PC-3 (cell line): ENCODE measurements around the gene IFNA10. TPM values are rescaled to one million over a fixed set of nuclear protein-coding genes. Genes with fewer than 3 reads are reported as not detected.
"Not testable (repeated sequence)": the region's sequence is repeated elsewhere in the genome, so short reads cannot be mapped to it uniquely, and the experiment has no call there.

Experiments used
- ATAC-seq: fragments of 200-7000 bp; cut with Tn5 transposase; 2 replicates; pipeline ENCODE4 v1.9.1; 2020; ENCODE audit warnings: mild to moderate bottlenecking, moderate library complexity
- BruUV-seq: library from RNA; stranded (reverse); fragments of 400-500 nt; replicated peaks from 2 replicates; lab custom pipeline; 2021; lab: Mats Ljungman, UMichigan
- CTCF ChIA-PET: fragments of 300-600 bp; sonication (Branson Sonifier 250); formaldehyde crosslinking; loops from one replicate; lab custom pipeline; 2022; ENCODE audit warnings: antibody characterized with exemption; lab: Charles Lee
- POLR2A ChIA-PET: fragments of 300-600 bp; sonication (Branson Sonifier 250); formaldehyde crosslinking; loops from one replicate; lab custom pipeline; 2022; ENCODE audit warnings: antibody characterized with exemption; ENCODE audit not compliant: unreplicated experiment; lab: Charles Lee
- DNase-seq: peaks from one replicate; pipeline ENCODE4 v3.0.0-alpha.2; 2015
- H2AFZ ChIP-seq: fragments of 300-600 bp; sonication (generic); 2 replicates; pipeline ENCODE4 v1.6.0; 2016; ENCODE audit warnings: antibody characterized with exemption, low read length
- H3F3A ChIP-seq: fragments of 300-600 bp; sonication (generic); one replicate; pipeline ENCODE4 v1.6.0; 2017; ENCODE audit warnings: antibody characterized with exemption, low read length, control low read depth, mild to moderate bottlenecking; ENCODE audit not compliant: unreplicated experiment
- H3K27ac ChIP-seq: fragments of 300-600 bp; sonication (generic); 2 replicates; pipeline ENCODE4 v1.5.1; 2016; ENCODE audit warnings: mild to moderate bottlenecking, low read length
- H3K27me3 ChIP-seq: fragments of 300-600 bp; sonication (generic); 2 replicates; pipeline ENCODE4 v1.6.1; 2016; ENCODE audit warnings: low read length, mixed read lengths
- H3K36me3 ChIP-seq: fragments of 300-600 bp; sonication (generic); 2 replicates; pipeline ENCODE4 v1.6.1; 2016; ENCODE audit warnings: low read depth, mixed run types, low read length, mixed read lengths
- H3K4me1 ChIP-seq: fragments of 300-600 bp; sonication (generic); 2 replicates; pipeline ENCODE4 v1.5.1; 2016; ENCODE audit warnings: low read length; ENCODE audit not compliant: insufficient read depth
- H3K4me2 ChIP-seq: fragments of 300-600 bp; sonication (generic); 2 replicates; pipeline ENCODE4 v1.6.0; 2016; ENCODE audit warnings: low read length
- H3K4me3 ChIP-seq: fragments of 300-600 bp; sonication (generic); 2 replicates; pipeline ENCODE4 v1.5.1; 2016; ENCODE audit warnings: mild to moderate bottlenecking, low read length, mixed read lengths
- H3K79me2 ChIP-seq: fragments of 300-600 bp; sonication (generic); 2 replicates; pipeline ENCODE4 v1.6.1; 2017; ENCODE audit warnings: low read length, mixed read lengths
- H3K9ac ChIP-seq: fragments of 300-600 bp; sonication (generic); 2 replicates; pipeline ENCODE4 v1.6.0; 2016; ENCODE audit warnings: mild to moderate bottlenecking, low read length
- H3K9me2 ChIP-seq: fragments of 300-600 bp; sonication (generic); replicated peaks from 2 replicates; pipeline ENCODE4 v1.6.1; 2016; ENCODE audit warnings: mixed run types, low read length, mixed read lengths
- H3K9me3 ChIP-seq: fragments of 300-600 bp; sonication (generic); 2 replicates; pipeline ENCODE4 v1.6.1; 2016; ENCODE audit warnings: low read length, mixed read lengths
- H4K20me1 ChIP-seq: fragments of 300-600 bp; sonication (generic); 2 replicates; pipeline ENCODE4 v1.6.1; 2016; ENCODE audit warnings: low read length, mixed read lengths
- CTCF ChIP-seq: fragments of 300-600 bp; sonication (generic); conservative IDR thresholded peaks from 2 replicates; pipeline ENCODE4 v1.5.1; 2017; ENCODE audit warnings: antibody characterized with exemption, low read depth, mild to moderate bottlenecking, low read length
- EZH2 ChIP-seq: fragments of 300-600 bp; sonication (generic); IDR thresholded peaks from one replicate; pipeline ENCODE4 v1.6.1; 2017; ENCODE audit warnings: antibody characterized with exemption, mild to moderate bottlenecking, low read length; ENCODE audit not compliant: unreplicated experiment
- EZH2phosphoT487 ChIP-seq: fragments of 300-600 bp; sonication (generic); IDR thresholded peaks from 2 replicates; pipeline ENCODE4 v1.6.1; 2018; ENCODE audit warnings: mild to moderate bottlenecking, antibody characterized with exemption, low read length, borderline replicate concordance
- intact Hi-C: fragments of 100-400 bp; cut with micrococcal nuclease; formaldehyde crosslinking; loops from 2 replicates; pipeline ENCODE4 v1.9.0; 2023
- total RNA-seq: library from RNA; depleted of rRNA; stranded (reverse); fragments of >200 nt; gene quantifications from 2 replicates; pipeline ENCODE4 v1.2.3, GENCODE V29; 2014

The IFNA10 gene
- total RNA-seq, 1 experiment from 2014 or later = not detected

GRCh38 chr9:21239911-21240310, 33.0 kb upstream of the IFNA10 start, which contains the start of gene IFNA14:
Gene IFNA14, minus strand, starts transcription at chr9:21240005. Its CDS starts 70 bp downstream, at chr9:21239935.
- BruUV-seq = no TSS peak
- peaks cover 14% of the 10 kb centered on the region for H3K27me3 ChIP-seq
- H3K9me2 ChIP-seq = no peaks in the 10 kb centered on the region
- H3K79me2 ChIP-seq = no peaks in the 10 kb centered on the region
- H4K20me1 ChIP-seq = no peaks in the 10 kb centered on the region
- no peak within 1 kb of the TSS for H3K4me3 ChIP-seq
- no peaks in the 10 kb centered on the region for H3K4me1 ChIP-seq
- CTCF ChIA-PET = no interaction called here
- POLR2A ChIA-PET = no interaction called here
- DNase-seq (no peak), ATAC-seq (no peak)
- H3K36me3 ChIP-seq = no peaks in the 10 kb centered on the region; the same call in 1 of the 2 replicates
- TF ChIP-seq EZH2 (no peak), EZH2phosphoT487 (no peak), CTCF (no peak)
- H3K9me3 ChIP-seq = no peaks in the 10 kb centered on the region
- H3K9ac ChIP-seq = no peak within 1 kb of the TSS
- no peak within 1 kb of the TSS for H3K27ac ChIP-seq
- no peak within 1 kb of the TSS for H3K4me2 ChIP-seq
- no peak within 1 kb of the TSS for H2AFZ ChIP-seq
- intact Hi-C loops = no loop called here
- no peaks in the 10 kb centered on the region for H3F3A ChIP-seq

- DNase-seq, POLR2A ChIA-PET, H3K4me1 ChIP-seq, H4K20me1 ChIP-seq, H3K4me3 ChIP-seq, H2AFZ ChIP-seq, intact Hi-C loops, H3K79me2 ChIP-seq, ATAC-seq, H3K9me3 ChIP-seq, H3F3A ChIP-seq, H3K27ac ChIP-seq, BruUV-seq, H3K36me3 ChIP-seq, H3K9me2 ChIP-seq, H3K9ac ChIP-seq, H3K4me2 ChIP-seq: not testable (repeated sequence)
- H3K27me3 ChIP-seq = peaks cover 12% of the 10 kb centered on the region
- CTCF ChIA-PET = interaction anchor here (0.6 to 1.2 kb wide), 6 partner anchors 17 to 198 kb away, joined by 3 to 6 read pairs (median 4); no protein-coding TSS in a partner anchor
These were observed 29.4 kb upstream of the IFNA10 start for GRCh38 chr9:21236360-21236714.

DNA sequence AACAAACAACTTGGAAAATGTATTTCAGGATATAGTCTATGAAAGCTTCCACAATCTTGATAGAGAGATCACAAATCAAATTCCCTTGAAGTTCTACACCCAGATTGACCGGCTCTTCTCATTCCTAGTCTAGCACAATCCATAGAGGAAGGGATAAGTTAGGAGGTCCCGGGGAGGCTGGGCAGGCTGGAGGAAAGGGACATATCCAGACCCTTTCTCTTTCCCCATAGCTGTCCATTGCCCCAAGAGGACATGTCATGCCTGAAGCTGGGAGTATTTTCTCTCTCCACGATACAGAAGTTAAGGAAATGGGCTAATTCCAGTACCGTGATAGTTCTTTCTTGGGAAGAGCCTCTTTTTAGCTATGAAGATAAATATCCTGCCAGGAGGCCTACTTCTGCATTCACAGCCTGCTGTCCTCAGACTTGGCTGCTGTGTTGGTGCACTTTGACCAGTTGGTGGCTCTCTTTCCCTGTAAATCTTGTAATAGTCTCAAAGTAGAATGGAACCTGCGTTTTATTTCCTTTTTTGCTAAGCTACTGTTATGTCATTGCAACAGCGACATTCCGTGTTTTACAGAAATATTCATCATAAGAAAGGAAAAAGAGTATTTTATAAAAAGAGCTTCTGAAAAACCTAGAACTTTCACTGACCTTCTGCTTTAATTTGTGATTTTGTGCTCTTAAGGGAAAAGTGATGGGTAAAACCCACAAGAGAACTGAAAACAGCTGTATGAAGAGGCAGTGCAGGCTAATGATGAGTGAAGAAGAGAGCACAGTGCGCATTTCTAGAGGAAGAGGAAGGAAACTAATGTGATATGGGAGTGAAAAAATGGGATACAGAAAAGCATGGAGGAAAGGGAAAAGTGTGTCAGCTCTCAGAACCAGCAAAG, 28.8 kb upstream of the IFNA10 start:
- H3K4me1 ChIP-seq, H3K36me3 ChIP-seq, H3K27me3 ChIP-seq, H3K9me3 ChIP-seq, H3K27ac ChIP-seq, H3K79me2 ChIP-seq, POLR2A ChIA-PET, BruUV-seq, intact Hi-C loops, H3F3A ChIP-seq, H3K9me2 ChIP-seq, H3K9ac ChIP-seq, H4K20me1 ChIP-seq: not testable (repeated sequence)
- TF ChIP-seq CTCF = peak; percentile 70
- ATAC-seq = peak; percentile 86
- Histone ChIP-seq H3K4me2 (peak overlapping the region; percentile 67; the same call in 1 of the 2 replicates), H2AFZ (peak overlapping the region; percentile 48; the same call in 1 of the 2 replicates), H3K4me3 (peak overlapping the region; percentile 33; the same call in 1 of the 2 replicates)
- CTCF ChIA-PET = interaction anchor here (0.6 to 1.2 kb wide), 8 partner anchors 17 to 199 kb away, joined by 3 to 6 read pairs (median 4); no protein-coding TSS in a partner anchor
- DNase-seq = peak; percentile 63
